ENCODE measurements around the gene UTP18. TPM values are rescaled to one million over a fixed set of nuclear protein-coding genes. Genes with fewer than 3 reads are reported as not detected.
A peak's percentile ranks its signal among the peaks of the same experiment; 100 is the strongest.
"Not testable (repeated sequence)": the region's sequence is repeated elsewhere in the genome, so short reads cannot be mapped to it uniquely, and the experiment has no call there.

Gene UTP18
- polyA plus RNA-seq, 1 donor = 37.0 TPM

- WGBS (ENCODE audit: insufficient coverage, low lambda C conversion rate) = no CpG with 5 or more reads among the region's 3 CpGs
- H3K9me3 ChIP-seq (ENCODE audit: control insufficient read depth, low read depth, low read length) = no peaks in the 10 kb centered on the region
- H3K27me3 ChIP-seq (ENCODE audit: control insufficient read depth, insufficient read depth, low read length) = no peaks in the 10 kb centered on the region
- peak overlapping the region; percentile 58 for H3K27ac ChIP-seq (ENCODE audit: low read length)
- no peaks in the 10 kb centered on the region for H3K36me3 ChIP-seq (ENCODE audit: control insufficient read depth, insufficient read depth, low read length)
- DNase-seq = peak; percentile 16 to 46
- H3K4me1 ChIP-seq (ENCODE audit: control insufficient read depth, insufficient read depth, low read length) = peaks cover 9% of the 10 kb centered on the region
- H3K4me3 ChIP-seq (ENCODE audit: low read length) = no peak overlapping the region
Observed at GRCh38 chr17:51322390-51323029, 62.2 kb downstream of the UTP18 start.

- peaks cover 9% of the 10 kb centered on the region for H3K4me1 ChIP-seq (ENCODE audit: control insufficient read depth, insufficient read depth, low read length)
- H3K4me3 ChIP-seq (ENCODE audit: low read length) = no peak overlapping the region
- WGBS (ENCODE audit: insufficient coverage, low lambda C conversion rate) = 81% methylated on average over 3 of the region's 7 CpGs
- H3K9me3 ChIP-seq (ENCODE audit: control insufficient read depth, low read depth, low read length) = no peaks in the 10 kb centered on the region
- H3K27ac ChIP-seq (ENCODE audit: low read length) = no peak overlapping the region
- DNase-seq = no peak
- H3K27me3 ChIP-seq (ENCODE audit: control insufficient read depth, insufficient read depth, low read length) = no peaks in the 10 kb centered on the region
- H3K36me3 ChIP-seq (ENCODE audit: control insufficient read depth, insufficient read depth, low read length) = no peaks in the 10 kb centered on the region
Observed at GRCh38 chr17:51325471-51325870, 65.1 kb downstream of the UTP18 start.

- not testable (repeated sequence) for H3K4me1 ChIP-seq (ENCODE audit: control insufficient read depth, insufficient read depth, low read length); H3K27ac ChIP-seq (ENCODE audit: low read length); H3K4me3 ChIP-seq (ENCODE audit: low read length); DNase-seq; H3K27me3 ChIP-seq (ENCODE audit: control insufficient read depth, insufficient read depth, low read length); H3K9me3 ChIP-seq (ENCODE audit: control insufficient read depth, low read depth, low read length); H3K36me3 ChIP-seq (ENCODE audit: control insufficient read depth, insufficient read depth, low read length)
- no CpG with 5 or more reads among the region's 7 CpGs for WGBS (ENCODE audit: insufficient coverage, low lambda C conversion rate)
Observed at GRCh38 chr17:51330861-51331503, 70.6 kb downstream of the UTP18 start.

GRCh38 chr17:51335006-51335590 lies 74.8 kb downstream of the UTP18 start:
- Histone ChIP-seq H3K4me1 (ENCODE audit: control insufficient read depth, insufficient read depth, low read length) (no peaks in the 10 kb centered on the region), H3K27me3 (ENCODE audit: control insufficient read depth, insufficient read depth, low read length) (peaks cover 6% of the 10 kb centered on the region), H3K4me3 (ENCODE audit: low read length) (no peak overlapping the region), H3K36me3 (ENCODE audit: control insufficient read depth, insufficient read depth, low read length) (no peaks in the 10 kb centered on the region), H3K9me3 (ENCODE audit: control insufficient read depth, low read depth, low read length) (no peaks in the 10 kb centered on the region), H3K27ac (ENCODE audit: low read length) (no peak overlapping the region)
- WGBS (ENCODE audit: insufficient coverage, low lambda C conversion rate) = no CpG with 5 or more reads among the region's 3 CpGs
- DNase-seq = no peak

GRCh38 chr17:51335883-51336822 lies 75.8 kb downstream of the UTP18 start:
- Histone ChIP-seq H3K4me3 (ENCODE audit: low read length) (no peak overlapping the region), H3K27me3 (ENCODE audit: control insufficient read depth, insufficient read depth, low read length) (peaks cover 6% of the 10 kb centered on the region), H3K4me1 (ENCODE audit: control insufficient read depth, insufficient read depth, low read length) (no peaks in the 10 kb centered on the region), H3K27ac (ENCODE audit: low read length) (no peak overlapping the region), H3K9me3 (ENCODE audit: control insufficient read depth, low read depth, low read length) (no peaks in the 10 kb centered on the region), H3K36me3 (ENCODE audit: control insufficient read depth, insufficient read depth, low read length) (no peaks in the 10 kb centered on the region)
- DNase-seq = no peak
- no CpG with 5 or more reads among the region's 5 CpGs for WGBS (ENCODE audit: insufficient coverage, low lambda C conversion rate)

- 100% methylated on average over 1 of the region's 3 CpGs for WGBS (ENCODE audit: insufficient coverage, low lambda C conversion rate)
- no peaks in the 10 kb centered on the region for H3K36me3 ChIP-seq (ENCODE audit: control insufficient read depth, insufficient read depth, low read length)
Observed at GRCh38 chr17:51341457-51341856, 81.1 kb downstream of the UTP18 start.

GRCh38 chr17:51342257-51342656 lies 81.9 kb downstream of the UTP18 start:
- Histone ChIP-seq H3K27ac (ENCODE audit: low read length) (no peak overlapping the region), H3K36me3 (ENCODE audit: control insufficient read depth, insufficient read depth, low read length) (no peaks in the 10 kb centered on the region), H3K4me3 (ENCODE audit: low read length) (no peak overlapping the region), H3K27me3 (ENCODE audit: control insufficient read depth, insufficient read depth, low read length) (no peaks in the 10 kb centered on the region), H3K9me3 (ENCODE audit: control insufficient read depth, low read depth, low read length) (no peaks in the 10 kb centered on the region), H3K4me1 (ENCODE audit: control insufficient read depth, insufficient read depth, low read length) (no peaks in the 10 kb centered on the region)
- no peak for DNase-seq
- 33% methylated on average over 1 of the region's 2 CpGs for WGBS (ENCODE audit: insufficient coverage, low lambda C conversion rate)

More at GRCh38 chr17:51341457-51341856, 81.1 kb downstream of the UTP18 start:
- Histone ChIP-seq H3K27ac (ENCODE audit: low read length) (no peak overlapping the region), H3K4me1 (ENCODE audit: control insufficient read depth, insufficient read depth, low read length) (no peaks in the 10 kb centered on the region), H3K9me3 (ENCODE audit: control insufficient read depth, low read depth, low read length) (no peaks in the 10 kb centered on the region), H3K4me3 (ENCODE audit: low read length) (no peak overlapping the region), H3K27me3 (ENCODE audit: control insufficient read depth, insufficient read depth, low read length) (peaks cover 6% of the 10 kb centered on the region)
- DNase-seq = no peak

- H3K9me3 ChIP-seq (ENCODE audit: control insufficient read depth, low read depth, low read length) = no peaks in the 10 kb centered on the region
- no peaks in the 10 kb centered on the region for H3K4me1 ChIP-seq (ENCODE audit: control insufficient read depth, insufficient read depth, low read length)
- no peak overlapping the region for H3K4me3 ChIP-seq (ENCODE audit: low read length)
- no peaks in the 10 kb centered on the region for H3K36me3 ChIP-seq (ENCODE audit: control insufficient read depth, insufficient read depth, low read length)
- no peak overlapping the region for H3K27ac ChIP-seq (ENCODE audit: low read length)
- 100% methylated on average over 3 of the region's 9 CpGs for WGBS (ENCODE audit: insufficient coverage, low lambda C conversion rate)
- no peak for DNase-seq
- no peaks in the 10 kb centered on the region for H3K27me3 ChIP-seq (ENCODE audit: control insufficient read depth, insufficient read depth, low read length)
Observed at GRCh38 chr17:51344532-51344931, 84.2 kb downstream of the UTP18 start.

GRCh38 chr17:51346218-51346982 lies 86.1 kb downstream of the UTP18 start:
- Histone ChIP-seq H3K9me3 (ENCODE audit: control insufficient read depth, low read depth, low read length) (no peaks in the 10 kb centered on the region), H3K36me3 (ENCODE audit: control insufficient read depth, insufficient read depth, low read length) (no peaks in the 10 kb centered on the region), H3K4me3 (ENCODE audit: low read length) (no peak overlapping the region), H3K27me3 (ENCODE audit: control insufficient read depth, insufficient read depth, low read length) (no peaks in the 10 kb centered on the region), H3K27ac (ENCODE audit: low read length) (no peak overlapping the region), H3K4me1 (ENCODE audit: control insufficient read depth, insufficient read depth, low read length) (no peaks in the 10 kb centered on the region)
- peak in 1 of 2 donors; percentile 15 for DNase-seq
- no CpG with 5 or more reads among the region's 9 CpGs for WGBS (ENCODE audit: insufficient coverage, low lambda C conversion rate)

All from large intestine (tissue), 3 donors.